Liver (tissue), 9 donors: ENCODE results near the gene SLC66A1. TPM values are rescaled to one million over a fixed set of nuclear protein-coding genes. Genes with fewer than 3 reads are reported as not detected.

Source experiments
- DNase-seq: peaks from one replicate; pipeline ENCODE4 v3.0.0-alpha.2; 2017; ENCODE audit warnings: low spot score
- H3K27ac ChIP-seq, 2 donors: one replicate each; pipeline ENCODE4 v1.7.0; 2013; ENCODE audit warnings: inconsistent platforms in 2 of 2, low read length in 2 of 2, control low read depth in 1 of 2, low read depth in 1 of 2, mild to moderate bottlenecking in 1 of 2
- H3K27me3 ChIP-seq, 4 donors: one replicate each; pipeline versions ENCODE4 v1.6.1 to v1.7.0; 2013; ENCODE audit warnings: low read length in 3 of 4, inconsistent platforms in 1 of 4, mild to moderate bottlenecking in 1 of 4, moderate library complexity in 1 of 4; ENCODE audit not compliant: control insufficient read depth in 4 of 4, insufficient read depth in 4 of 4
- H3K36me3 ChIP-seq, 4 donors: one replicate each; pipeline versions ENCODE4 v1.6.1 to v1.7.0; 2013; ENCODE audit warnings: low read length in 3 of 4, mild to moderate bottlenecking in 3 of 4, low read depth in 1 of 4, moderate library complexity in 1 of 4; ENCODE audit not compliant: control insufficient read depth in 4 of 4, insufficient read depth in 3 of 4
- H3K4me1 ChIP-seq, 4 donors: one replicate each; pipeline versions ENCODE4 v1.6.1 to v1.7.0; 2013; ENCODE audit warnings: low read length in 3 of 4, mild to moderate bottlenecking in 3 of 4, moderate library complexity in 1 of 4; ENCODE audit not compliant: control insufficient read depth in 4 of 4, insufficient read depth in 4 of 4
- H3K4me3 ChIP-seq, 3 donors: one replicate each; pipeline versions ENCODE4 v1.6.1 to v1.7.0; 2013; ENCODE audit warnings: low read length in 3 of 3, control low read depth in 1 of 3, low read depth in 1 of 3, mild to moderate bottlenecking in 1 of 3
- H3K9ac ChIP-seq, 2 donors: one replicate each; pipeline ENCODE4 v1.7.0; 2013; ENCODE audit warnings: low read length in 2 of 2, mild to moderate bottlenecking in 2 of 2, moderate library complexity in 2 of 2, control low read depth in 1 of 2, low read depth in 1 of 2
- H3K9me3 ChIP-seq, 4 donors: one replicate each; pipeline versions ENCODE4 v1.6.1 to v1.7.0; 2013; ENCODE audit warnings: low read length in 3 of 4; ENCODE audit not compliant: control insufficient read depth in 4 of 4
- EGR1 ChIP-seq, 2 donors: IDR thresholded peaks; 2 replicates each; pipeline ENCODE4 v1.6.1; 2016 to 2018; ENCODE audit warnings: antibody characterized with exemption in 2 of 2, low read depth in 2 of 2
- FOXA1 ChIP-seq: IDR thresholded peaks from 2 replicates; pipeline ENCODE4 v1.6.1; 2016; ENCODE audit warnings: antibody characterized with exemption
- FOXA2 ChIP-seq: IDR thresholded peaks from 2 replicates; pipeline ENCODE4 v1.6.1; 2016; ENCODE audit warnings: antibody characterized with exemption
- GABPA ChIP-seq, 2 donors: IDR thresholded peaks in 1 of 2; conservative IDR thresholded peaks in 1 of 2; 2 replicates each; pipeline ENCODE4 v1.6.1; 2016; ENCODE audit warnings: antibody characterized with exemption in 2 of 2, mild to moderate bottlenecking in 1 of 2, moderate library complexity in 1 of 2
- HNF4A ChIP-seq, 2 donors: conservative IDR thresholded peaks; 2 replicates each; pipeline ENCODE4 v1.6.1; 2016; ENCODE audit warnings: antibody characterized with exemption in 2 of 2, mild to moderate bottlenecking in 2 of 2
- HNF4G ChIP-seq: IDR thresholded peaks from 2 replicates; pipeline ENCODE4 v1.6.1; 2016; ENCODE audit warnings: antibody characterized with exemption
- JUND ChIP-seq, 2 donors: IDR thresholded peaks; 2 replicates each; pipeline ENCODE4 v1.6.1; 2016; ENCODE audit warnings: antibody characterized with exemption in 2 of 2
- NR2F2 ChIP-seq: IDR thresholded peaks from 2 replicates; pipeline ENCODE4 v1.6.1; 2016; ENCODE audit warnings: antibody characterized with exemption
- RAD21 ChIP-seq, 2 donors: IDR thresholded peaks; 2 replicates each; pipeline ENCODE4 v1.6.1; 2016; ENCODE audit warnings: antibody characterized with exemption in 2 of 2, mild to moderate bottlenecking in 2 of 2
- RXRA ChIP-seq, 2 donors: IDR thresholded peaks; 2 replicates each; pipeline ENCODE4 v1.6.1; 2017 to 2018; ENCODE audit warnings: antibody characterized with exemption in 2 of 2, mild to moderate bottlenecking in 1 of 2
- SP1 ChIP-seq: IDR thresholded peaks from 2 replicates; pipeline ENCODE4 v1.6.1; 2018; ENCODE audit warnings: antibody characterized with exemption, mild to moderate bottlenecking
- TAF1 ChIP-seq: conservative IDR thresholded peaks from 2 replicates; pipeline ENCODE4 v1.6.1; 2016; ENCODE audit warnings: antibody characterized with exemption, mild to moderate bottlenecking
- YY1 ChIP-seq: IDR thresholded peaks from 2 replicates; pipeline ENCODE4 v1.6.1; 2016; ENCODE audit warnings: antibody characterized with exemption, mild to moderate bottlenecking
- WGBS: extraction: QIAGEN DNeasy Blood & Tissue Kit; methylation state at CpG from one replicate; pipeline ENCODE4 v1.1.7; 2013; 5-methylcytosine and 5-hydroxymethylcytosine counted together
- polyA plus RNA-seq, 2 donors: library from polyadenylated mRNA; stranded (reverse) in 1 of 2; unstranded in 1 of 2; fragments of 200-250 nt in 1 of 2; fragments of >200 nt in 1 of 2; fragmentation: Nextera tagmentation in 1 of 2; extraction: Ambion mirVana in 1 of 2; gene quantifications; one replicate each; pipeline versions ENCODE4 v1.2.1 to v1.2.3, GENCODE V29; 2013 to 2015
- total RNA-seq, 2 donors: library from RNA; depleted of rRNA; stranded (reverse); fragments of >200 nt; gene quantifications; one replicate each; pipeline ENCODE4 v1.2.3, GENCODE V29; 2014
- TF ChIP-seq, protein P1 (sequence below): IDR thresholded peaks from 2 replicates; pipeline ENCODE4 v1.6.1; 2016; ENCODE audit warnings: antibody characterized with exemption
- TF ChIP-seq, protein P2 (sequence below): IDR thresholded peaks from 2 replicates; pipeline ENCODE4 v1.6.1; 2016; ENCODE audit warnings: antibody characterized with exemption
- TF ChIP-seq, protein P3 (sequence below): IDR thresholded peaks from 2 replicates; pipeline ENCODE4 v1.6.1; 2016; ENCODE audit warnings: antibody characterized with exemption
- TF ChIP-seq, protein P4 (sequence below): fragments of 150-350 bp; IDR thresholded peaks from 2 replicates; pipeline ENCODE4 v1.5.1; 2017; ENCODE audit warnings: improper control_type of control experiment, low read depth, low read length; ENCODE audit not compliant: missing input control
- TF ChIP-seq, protein P5 (sequence below): IDR thresholded peaks from 2 replicates; pipeline ENCODE4 v1.6.1; 2016; ENCODE audit warnings: antibody characterized with exemption, mild to moderate bottlenecking
- donor health status: healthy.
- donor health status: healthy.
- donor health status: healthy.
- donor health status: healthy.
- donor health status: healthy.

Gene SLC66A1
- total and polyA plus RNA-seq, 4 donors: 6.8 to 16.0 (median 14.0) TPM

DNA sequence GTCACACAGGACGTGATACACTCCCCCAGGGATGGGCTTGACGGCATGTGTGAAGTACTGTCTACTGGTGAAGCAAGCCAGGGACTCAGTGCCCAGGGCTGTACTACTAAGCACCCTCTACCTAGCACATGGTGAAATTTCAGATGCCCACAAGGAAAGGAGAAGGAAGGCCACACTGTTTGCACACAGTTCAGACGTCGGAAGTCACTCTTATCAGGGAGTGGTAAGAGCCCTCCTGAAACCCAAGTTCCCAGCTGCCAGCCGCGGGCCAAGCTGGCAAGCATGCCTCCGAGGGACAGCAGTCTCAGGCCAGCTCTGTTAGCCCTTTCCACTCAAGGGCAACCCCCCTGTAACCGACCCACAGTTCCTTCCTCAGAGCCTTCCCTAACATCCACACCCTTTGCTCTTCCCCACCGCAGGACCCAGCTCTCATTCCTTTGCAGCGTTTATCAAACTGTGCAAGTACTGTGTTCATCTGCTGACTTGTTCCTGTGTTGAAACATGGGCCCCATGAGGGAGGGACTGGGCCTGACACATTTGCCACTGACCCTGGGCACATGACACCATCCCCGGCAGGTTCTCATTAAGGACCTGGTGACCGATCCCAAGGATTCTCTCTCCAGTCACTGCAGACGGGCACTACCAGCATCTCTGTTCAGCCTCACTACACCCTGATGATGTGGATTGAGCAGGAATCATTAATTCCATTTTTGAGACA, 58.5 kb downstream of the SLC66A1 start:
- H3K36me3 ChIP-seq: peaks cover 0 to 28% (median 5%) of the 10 kb centered on the region in 4 donors

More for the DNA sequence above, 58.5 kb downstream of the SLC66A1 start:
- H3K9ac ChIP-seq: no peak overlapping the region
- H3K27me3 ChIP-seq: no peaks in the 10 kb centered on the region
- no peak overlapping the region for H3K4me3 ChIP-seq
- DNase-seq: no peak
- 84% methylated on average over 13 of the region's 13 CpGs for WGBS
- H3K27ac ChIP-seq: no peak overlapping the region
- H3K4me1 ChIP-seq: peaks cover 0 to 11% (median 5%) of the 10 kb centered on the region in 4 donors
- no peaks in the 10 kb centered on the region for H3K9me3 ChIP-seq
- TF ChIP-seq FOXA1 (no peak), FOXA2 (no peak), SP1 (no peak), RXRA (IDR thresholded peaks at IDR 0.05) (no peak), JUND (IDR thresholded peaks at IDR 0.05) (no peak), YY1 (no peak), HNF4A (conservative IDR thresholded peaks at IDR 0.05) (no peak), NR2F2 (no peak), RAD21 (IDR thresholded peaks at IDR 0.05) (no peak), EGR1 (IDR thresholded peaks at IDR 0.05; ENCODE audit: low read depth in 2 of 2) (no peak), TAF1 (no peak), HNF4G (no peak), GABPA (IDR thresholded peaks at IDR 0.05 in 1 of 2, conservative IDR thresholded peaks at IDR 0.05 in 1 of 2) (no peak)
- TF ChIP-seq, protein P1, sequence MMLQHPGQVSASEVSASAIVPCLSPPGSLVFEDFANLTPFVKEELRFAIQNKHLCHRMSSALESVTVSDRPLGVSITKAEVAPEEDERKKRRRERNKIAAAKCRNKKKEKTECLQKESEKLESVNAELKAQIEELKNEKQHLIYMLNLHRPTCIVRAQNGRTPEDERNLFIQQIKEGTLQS: no peak
- TF ChIP-seq, protein P2, sequence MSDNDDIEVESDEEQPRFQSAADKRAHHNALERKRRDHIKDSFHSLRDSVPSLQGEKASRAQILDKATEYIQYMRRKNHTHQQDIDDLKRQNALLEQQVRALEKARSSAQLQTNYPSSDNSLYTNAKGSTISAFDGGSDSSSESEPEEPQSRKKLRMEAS: no peak
- TF ChIP-seq, protein P3, sequence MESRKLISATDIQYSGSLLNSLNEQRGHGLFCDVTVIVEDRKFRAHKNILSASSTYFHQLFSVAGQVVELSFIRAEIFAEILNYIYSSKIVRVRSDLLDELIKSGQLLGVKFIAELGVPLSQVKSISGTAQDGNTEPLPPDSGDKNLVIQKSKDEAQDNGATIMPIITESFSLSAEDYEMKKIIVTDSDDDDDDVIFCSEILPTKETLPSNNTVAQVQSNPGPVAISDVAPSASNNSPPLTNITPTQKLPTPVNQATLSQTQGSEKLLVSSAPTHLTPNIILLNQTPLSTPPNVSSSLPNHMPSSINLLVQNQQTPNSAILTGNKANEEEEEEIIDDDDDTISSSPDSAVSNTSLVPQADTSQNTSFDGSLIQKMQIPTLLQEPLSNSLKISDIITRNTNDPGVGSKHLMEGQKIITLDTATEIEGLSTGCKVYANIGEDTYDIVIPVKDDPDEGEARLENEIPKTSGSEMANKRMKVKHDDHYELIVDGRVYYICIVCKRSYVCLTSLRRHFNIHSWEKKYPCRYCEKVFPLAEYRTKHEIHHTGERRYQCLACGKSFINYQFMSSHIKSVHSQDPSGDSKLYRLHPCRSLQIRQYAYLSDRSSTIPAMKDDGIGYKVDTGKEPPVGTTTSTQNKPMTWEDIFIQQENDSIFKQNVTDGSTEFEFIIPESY: no peak
- TF ChIP-seq, protein P4, sequence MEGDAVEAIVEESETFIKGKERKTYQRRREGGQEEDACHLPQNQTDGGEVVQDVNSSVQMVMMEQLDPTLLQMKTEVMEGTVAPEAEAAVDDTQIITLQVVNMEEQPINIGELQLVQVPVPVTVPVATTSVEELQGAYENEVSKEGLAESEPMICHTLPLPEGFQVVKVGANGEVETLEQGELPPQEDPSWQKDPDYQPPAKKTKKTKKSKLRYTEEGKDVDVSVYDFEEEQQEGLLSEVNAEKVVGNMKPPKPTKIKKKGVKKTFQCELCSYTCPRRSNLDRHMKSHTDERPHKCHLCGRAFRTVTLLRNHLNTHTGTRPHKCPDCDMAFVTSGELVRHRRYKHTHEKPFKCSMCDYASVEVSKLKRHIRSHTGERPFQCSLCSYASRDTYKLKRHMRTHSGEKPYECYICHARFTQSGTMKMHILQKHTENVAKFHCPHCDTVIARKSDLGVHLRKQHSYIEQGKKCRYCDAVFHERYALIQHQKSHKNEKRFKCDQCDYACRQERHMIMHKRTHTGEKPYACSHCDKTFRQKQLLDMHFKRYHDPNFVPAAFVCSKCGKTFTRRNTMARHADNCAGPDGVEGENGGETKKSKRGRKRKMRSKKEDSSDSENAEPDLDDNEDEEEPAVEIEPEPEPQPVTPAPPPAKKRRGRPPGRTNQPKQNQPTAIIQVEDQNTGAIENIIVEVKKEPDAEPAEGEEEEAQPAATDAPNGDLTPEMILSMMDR: no peak
- TF ChIP-seq, protein P5, sequence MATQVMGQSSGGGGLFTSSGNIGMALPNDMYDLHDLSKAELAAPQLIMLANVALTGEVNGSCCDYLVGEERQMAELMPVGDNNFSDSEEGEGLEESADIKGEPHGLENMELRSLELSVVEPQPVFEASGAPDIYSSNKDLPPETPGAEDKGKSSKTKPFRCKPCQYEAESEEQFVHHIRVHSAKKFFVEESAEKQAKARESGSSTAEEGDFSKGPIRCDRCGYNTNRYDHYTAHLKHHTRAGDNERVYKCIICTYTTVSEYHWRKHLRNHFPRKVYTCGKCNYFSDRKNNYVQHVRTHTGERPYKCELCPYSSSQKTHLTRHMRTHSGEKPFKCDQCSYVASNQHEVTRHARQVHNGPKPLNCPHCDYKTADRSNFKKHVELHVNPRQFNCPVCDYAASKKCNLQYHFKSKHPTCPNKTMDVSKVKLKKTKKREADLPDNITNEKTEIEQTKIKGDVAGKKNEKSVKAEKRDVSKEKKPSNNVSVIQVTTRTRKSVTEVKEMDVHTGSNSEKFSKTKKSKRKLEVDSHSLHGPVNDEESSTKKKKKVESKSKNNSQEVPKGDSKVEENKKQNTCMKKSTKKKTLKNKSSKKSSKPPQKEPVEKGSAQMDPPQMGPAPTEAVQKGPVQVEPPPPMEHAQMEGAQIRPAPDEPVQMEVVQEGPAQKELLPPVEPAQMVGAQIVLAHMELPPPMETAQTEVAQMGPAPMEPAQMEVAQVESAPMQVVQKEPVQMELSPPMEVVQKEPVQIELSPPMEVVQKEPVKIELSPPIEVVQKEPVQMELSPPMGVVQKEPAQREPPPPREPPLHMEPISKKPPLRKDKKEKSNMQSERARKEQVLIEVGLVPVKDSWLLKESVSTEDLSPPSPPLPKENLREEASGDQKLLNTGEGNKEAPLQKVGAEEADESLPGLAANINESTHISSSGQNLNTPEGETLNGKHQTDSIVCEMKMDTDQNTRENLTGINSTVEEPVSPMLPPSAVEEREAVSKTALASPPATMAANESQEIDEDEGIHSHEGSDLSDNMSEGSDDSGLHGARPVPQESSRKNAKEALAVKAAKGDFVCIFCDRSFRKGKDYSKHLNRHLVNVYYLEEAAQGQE: no peak
